ENCODE measurements around the gene DDX31.

DDX31 gene

DNA sequence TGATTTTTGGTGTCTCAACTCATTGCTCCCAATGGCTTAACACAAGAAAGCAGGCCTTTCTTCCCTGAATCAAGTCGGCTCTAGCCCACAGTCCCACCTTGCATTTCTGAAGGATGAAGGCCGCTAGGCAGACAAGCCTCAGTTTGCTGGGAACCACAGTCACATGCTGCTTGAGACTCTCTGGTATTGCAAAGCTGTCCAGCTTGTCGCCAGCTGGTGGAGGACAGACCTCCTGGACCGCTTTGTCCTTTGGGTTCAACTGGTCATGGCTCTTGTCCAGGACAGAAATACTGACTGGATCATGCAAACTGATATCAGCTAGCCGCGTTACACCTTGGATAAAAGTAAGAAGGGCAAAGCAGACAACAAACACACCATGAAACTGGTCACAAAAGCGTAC lies 23.1 kb downstream of the DDX31 start:
- no peak for DNase-seq
- Mint-ChIP-seq H3K9me3 (no peaks in the 10 kb centered on the region), H3K27me3 (ENCODE audit: low read depth, poor library complexity) (no peaks in the 10 kb centered on the region), H3K4me3 (no peak overlapping the region), H3K4me1 (no peaks in the 10 kb centered on the region), H3K36me3 (ENCODE audit: low read depth) (peaks cover 71% of the 10 kb centered on the region), H3K27ac (no peak overlapping the region)
- TF ChIP-seq, protein P1, sequence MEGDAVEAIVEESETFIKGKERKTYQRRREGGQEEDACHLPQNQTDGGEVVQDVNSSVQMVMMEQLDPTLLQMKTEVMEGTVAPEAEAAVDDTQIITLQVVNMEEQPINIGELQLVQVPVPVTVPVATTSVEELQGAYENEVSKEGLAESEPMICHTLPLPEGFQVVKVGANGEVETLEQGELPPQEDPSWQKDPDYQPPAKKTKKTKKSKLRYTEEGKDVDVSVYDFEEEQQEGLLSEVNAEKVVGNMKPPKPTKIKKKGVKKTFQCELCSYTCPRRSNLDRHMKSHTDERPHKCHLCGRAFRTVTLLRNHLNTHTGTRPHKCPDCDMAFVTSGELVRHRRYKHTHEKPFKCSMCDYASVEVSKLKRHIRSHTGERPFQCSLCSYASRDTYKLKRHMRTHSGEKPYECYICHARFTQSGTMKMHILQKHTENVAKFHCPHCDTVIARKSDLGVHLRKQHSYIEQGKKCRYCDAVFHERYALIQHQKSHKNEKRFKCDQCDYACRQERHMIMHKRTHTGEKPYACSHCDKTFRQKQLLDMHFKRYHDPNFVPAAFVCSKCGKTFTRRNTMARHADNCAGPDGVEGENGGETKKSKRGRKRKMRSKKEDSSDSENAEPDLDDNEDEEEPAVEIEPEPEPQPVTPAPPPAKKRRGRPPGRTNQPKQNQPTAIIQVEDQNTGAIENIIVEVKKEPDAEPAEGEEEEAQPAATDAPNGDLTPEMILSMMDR (IDR thresholded peaks at IDR 0.05) = no peak

DNA sequence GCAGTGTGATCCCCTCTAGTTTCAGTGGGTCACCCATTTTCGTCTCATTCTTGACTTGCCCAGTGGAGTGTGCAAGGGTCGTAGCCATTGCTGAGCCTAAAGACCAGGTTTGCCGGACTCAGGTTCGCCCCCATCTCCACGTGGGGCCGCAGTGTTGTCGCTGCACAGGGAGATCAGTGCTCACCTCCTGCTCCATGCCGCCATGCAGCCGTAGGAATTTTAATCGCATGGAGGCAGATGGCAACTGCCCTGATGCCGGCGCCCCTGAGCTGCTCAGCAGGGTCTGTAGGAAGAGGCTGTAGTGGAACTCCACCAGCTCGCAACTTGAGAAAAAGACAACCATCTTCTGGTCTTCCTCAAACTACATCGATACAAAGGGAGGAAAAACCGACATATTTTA lies 24.1 kb downstream of the DDX31 start:
- Mint-ChIP-seq H3K4me3 (no peak overlapping the region), H3K36me3 (ENCODE audit: low read depth) (peaks cover 71% of the 10 kb centered on the region)
- DNase-seq = no peak

DNA sequence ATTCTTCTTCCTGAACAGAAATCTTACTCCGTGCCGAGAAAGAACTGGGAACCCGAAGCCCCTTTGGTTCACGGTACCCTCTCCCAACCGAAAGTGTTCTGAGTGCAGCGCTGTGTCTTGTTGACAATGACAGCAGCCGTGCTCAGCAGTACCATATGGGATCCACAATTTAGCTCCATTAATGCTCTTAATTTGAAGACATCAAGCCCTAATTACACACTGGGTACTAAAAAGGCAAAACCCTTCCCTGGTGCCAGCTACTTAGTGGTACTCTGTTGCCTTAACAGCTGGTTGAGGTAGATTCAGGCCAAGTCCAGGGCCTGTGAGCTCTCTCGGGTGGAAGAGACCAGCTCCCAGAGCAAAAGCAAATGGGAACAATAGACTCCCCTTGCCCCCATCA lies 24.5 kb downstream of the DDX31 start:
- no peak overlapping the region for H3K27ac Mint-ChIP-seq
- no peaks in the 10 kb centered on the region for H3K9me3 Mint-ChIP-seq
- no peaks in the 10 kb centered on the region for H3K27me3 Mint-ChIP-seq (ENCODE audit: low read depth, poor library complexity)
- H3K4me3 Mint-ChIP-seq = no peak overlapping the region
- H3K36me3 Mint-ChIP-seq (ENCODE audit: low read depth) = peaks cover 67% of the 10 kb centered on the region
- TF ChIP-seq, protein P1 (IDR thresholded peaks at IDR 0.05) = no peak
- H3K4me1 Mint-ChIP-seq = no peaks in the 10 kb centered on the region
- no peak for DNase-seq

More for the DNA sequence above, 24.1 kb downstream of the DDX31 start:
- Mint-ChIP-seq H3K9me3 (no peaks in the 10 kb centered on the region), H3K27ac (no peak overlapping the region), H3K4me1 (no peaks in the 10 kb centered on the region), H3K27me3 (ENCODE audit: low read depth, poor library complexity) (no peaks in the 10 kb centered on the region)
- TF ChIP-seq, protein P1 (IDR thresholded peaks at IDR 0.05) = no peak

DNA sequence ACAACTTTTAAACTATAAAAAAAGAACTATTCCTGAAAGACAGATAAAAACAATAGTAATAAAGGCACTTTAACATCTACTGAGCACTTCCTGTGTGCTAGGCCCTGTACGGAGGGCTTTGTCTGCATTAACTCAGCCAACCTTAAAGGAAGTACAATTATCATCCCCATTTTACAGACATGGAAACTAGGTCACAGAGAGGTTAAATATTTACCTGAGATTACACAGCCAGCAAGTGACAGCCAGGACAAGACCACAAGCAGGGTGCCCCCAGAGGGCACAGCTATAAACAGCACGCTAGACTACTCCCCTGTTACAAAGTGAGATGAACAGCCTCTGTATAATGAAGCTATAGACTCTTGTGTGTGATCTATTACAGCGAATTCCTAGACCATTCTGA lies 25.5 kb downstream of the DDX31 start:
- no peaks in the 10 kb centered on the region for H3K9me3 Mint-ChIP-seq
- no peaks in the 10 kb centered on the region for H3K4me1 Mint-ChIP-seq
- H3K4me3 Mint-ChIP-seq = no peak overlapping the region
- TF ChIP-seq, protein P1 (IDR thresholded peaks at IDR 0.05) = no peak
- H3K36me3 Mint-ChIP-seq (ENCODE audit: low read depth) = peaks cover 70% of the 10 kb centered on the region
- no peaks in the 10 kb centered on the region for H3K27me3 Mint-ChIP-seq (ENCODE audit: low read depth, poor library complexity)
- H3K27ac Mint-ChIP-seq = no peak overlapping the region
- DNase-seq = no peak

DNA sequence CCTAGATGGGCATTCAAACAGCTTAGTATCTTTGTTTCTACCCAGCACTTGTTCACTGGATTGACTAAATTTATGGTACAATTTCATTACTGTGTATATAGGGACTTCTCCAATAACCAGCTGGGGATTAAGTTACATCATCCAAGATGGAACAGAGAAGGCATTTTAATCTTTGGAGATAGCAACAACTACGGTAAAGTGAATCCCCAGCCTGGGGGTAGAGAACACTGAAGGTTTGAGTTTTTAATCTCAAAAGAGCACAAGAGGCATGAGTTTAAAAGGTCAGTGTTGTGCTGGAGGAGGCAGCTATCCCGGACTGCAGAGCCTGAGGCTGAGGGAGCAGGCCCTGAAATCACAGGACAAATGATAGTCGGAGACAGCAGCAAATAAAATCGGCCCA lies 28.6 kb downstream of the DDX31 start:
- TF ChIP-seq, protein P1 (IDR thresholded peaks at IDR 0.05) = no peak
- Mint-ChIP-seq H3K27ac (no peak overlapping the region), H3K4me3 (no peak overlapping the region), H3K36me3 (ENCODE audit: low read depth) (peaks cover 74% of the 10 kb centered on the region), H3K9me3 (no peaks in the 10 kb centered on the region), H3K27me3 (ENCODE audit: low read depth, poor library complexity) (no peaks in the 10 kb centered on the region), H3K4me1 (peaks cover 16% of the 10 kb centered on the region)
- no peak for DNase-seq

DNA sequence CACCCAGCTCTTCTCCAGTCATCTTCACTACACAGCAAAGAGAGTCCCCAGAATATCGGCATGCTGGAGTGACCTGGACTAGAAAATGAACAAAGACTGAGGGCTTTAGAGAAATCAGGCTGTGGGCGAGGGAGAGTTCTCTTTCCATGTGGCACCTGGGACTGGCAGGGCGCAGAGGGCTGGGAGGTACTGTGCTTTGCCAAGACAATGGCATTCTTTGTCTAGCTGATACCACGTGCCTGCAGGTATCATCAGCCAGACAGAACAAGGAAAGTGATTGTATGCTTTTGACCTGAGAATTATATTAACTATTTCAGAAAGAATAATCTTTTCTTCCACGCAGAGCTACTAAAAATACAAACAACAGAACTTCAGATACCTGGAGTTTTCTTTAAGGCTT lies 30.5 kb downstream of the DDX31 start:
- Mint-ChIP-seq H3K9me3 (no peaks in the 10 kb centered on the region), H3K4me1 (peaks cover 16% of the 10 kb centered on the region), H3K4me3 (no peak overlapping the region), H3K27ac (peak overlapping the region; percentile 41), H3K36me3 (ENCODE audit: low read depth) (peaks cover 64% of the 10 kb centered on the region), H3K27me3 (ENCODE audit: low read depth, poor library complexity) (no peaks in the 10 kb centered on the region)
- no peak for DNase-seq
- TF ChIP-seq, protein P1 (IDR thresholded peaks at IDR 0.05) = no peak
